Neutrophil (primary cell): ENCODE measurements around the gene CRLF1.

Experiments used
- H3K27ac ChIP-seq: fragments of 200-600 bp; sonication (generic); 2 replicates; pipeline ENCODE4 v1.5.1; 2016; ENCODE audit warnings: mild to moderate bottlenecking, moderate library complexity
- H3K27me3 ChIP-seq: fragments of 200-600 bp; sonication (generic); 2 replicates; pipeline ENCODE4 v1.6.0; 2016; ENCODE audit warnings: mild to moderate bottlenecking
- H3K36me3 ChIP-seq: fragments of 200-600 bp; sonication (generic); 2 replicates; pipeline ENCODE4 v1.5.1; 2017
- H3K4me1 ChIP-seq, 2 experiments: fragments of 200-600 bp in 1 of 2; sonication (generic) in 1 of 2; 1 replicate in 1 of 2; 2 replicates in 1 of 2; pipeline versions ENCODE4 v1.5.1 to v1.6.1; 2013 to 2016; ENCODE audit warnings: low read depth in 1 of 2, low read length in 1 of 2, mild to moderate bottlenecking in 1 of 2, moderate library complexity in 1 of 2; ENCODE audit not compliant: control insufficient read depth in 1 of 2, insufficient read depth in 1 of 2
- H3K4me3 ChIP-seq, 2 experiments: fragments of 200-600 bp in 1 of 2; sonication (generic) in 1 of 2; 1 replicate in 1 of 2; 2 replicates in 1 of 2; pipeline ENCODE4 v1.5.1; 2013 to 2016; ENCODE audit warnings: low read depth in 1 of 2, low read length in 1 of 2, mild to moderate bottlenecking in 1 of 2, moderate library complexity in 1 of 2
- H3K9me3 ChIP-seq: fragments of 200-600 bp; sonication (generic); 2 replicates; pipeline ENCODE4 v1.5.1; 2016
- CTCF ChIP-seq: fragments of 200-600 bp; sonication (generic); IDR thresholded peaks from 2 replicates; pipeline ENCODE4 v1.5.1; 2016; ENCODE audit warnings: antibody characterized with exemption

The CRLF1 gene

GRCh38 chr19:18612772-18613588, 6.4 kb upstream of the CRLF1 start, which contains the start of gene TMEM59L:
Gene TMEM59L (plus strand): TSS chr19:18612870. CDS start chr19:18612959, 89 bp downstream.
- no peaks in the 10 kb centered on the region for H3K36me3 ChIP-seq
- peaks cover 0 to 6% of the 10 kb centered on the region in 2 experiments for H3K4me1 ChIP-seq
- TF ChIP-seq CTCF = no peak
- peaks cover 100% of the 10 kb centered on the region for H3K27me3 ChIP-seq
- H3K27ac ChIP-seq = no peak within 1 kb of the TSS
- no peaks in the 10 kb centered on the region for H3K9me3 ChIP-seq
- H3K4me3 ChIP-seq = no peak within 1 kb of the TSS

GRCh38 chr19:18612051-18612771, 5.6 kb upstream of the CRLF1 start:
- Histone ChIP-seq H3K36me3 (no peaks in the 10 kb centered on the region), H3K27me3 (peaks cover 100% of the 10 kb centered on the region), H3K4me1 (peaks cover 0 to 6% of the 10 kb centered on the region in 2 experiments), H3K4me3 (no peak overlapping the region), H3K27ac (no peak overlapping the region), H3K9me3 (no peaks in the 10 kb centered on the region)
- TF ChIP-seq CTCF = no peak

- Histone ChIP-seq H3K4me3 (no peak overlapping the region), H3K27me3 (peaks cover 98% of the 10 kb centered on the region), H3K27ac (no peak overlapping the region), H3K9me3 (no peaks in the 10 kb centered on the region), H3K4me1 (peaks cover 0 to 6% of the 10 kb centered on the region in 2 experiments), H3K36me3 (no peaks in the 10 kb centered on the region)
- no peak for TF ChIP-seq CTCF
Measured at GRCh38 chr19:18611327-18612050, 4.9 kb upstream of the CRLF1 start.

GRCh38 chr19:18610556-18611326, 4.1 kb upstream of the CRLF1 start:
- Histone ChIP-seq H3K36me3 (no peaks in the 10 kb centered on the region), H3K27ac (no peak overlapping the region), H3K4me3 (no peak overlapping the region), H3K27me3 (peaks cover 97% of the 10 kb centered on the region), H3K4me1 (peaks cover 0 to 6% of the 10 kb centered on the region in 2 experiments), H3K9me3 (no peaks in the 10 kb centered on the region)
- TF ChIP-seq CTCF = no peak

GRCh38 chr19:18610245-18610555, 3.6 kb upstream of the CRLF1 start:
- H3K27me3 ChIP-seq = peaks cover 97% of the 10 kb centered on the region
- H3K4me1 ChIP-seq = peaks cover 0 to 6% of the 10 kb centered on the region in 2 experiments
- no peaks in the 10 kb centered on the region for H3K9me3 ChIP-seq
- TF ChIP-seq CTCF = no peak
- H3K27ac ChIP-seq = no peak overlapping the region
- no peak overlapping the region for H3K4me3 ChIP-seq
- no peaks in the 10 kb centered on the region for H3K36me3 ChIP-seq
